Measurements from ENCODE around the gene MYO6.

- TF ChIP-seq CTCF (IDR thresholded peaks at IDR 0.05; ENCODE audit: poor library complexity) (no peak), EZH2 (IDR thresholded peaks at IDR 0.05; ENCODE audit: borderline replicate concordance) (no peak), EZH2phosphoT487 (IDR thresholded peaks at IDR 0.05; ENCODE audit: low read depth, severe bottlenecking, unreplicated experiment) (no peak)
Measured at GRCh38 chr6:75963569-75963968, 214.5 kb downstream of the MYO6 start.
